SU-DHL-6 (cell line): ENCODE measurements around the gene LPAR1.

Experiments used
- H2AFZ ChIP-seq: fragments of 200-600 bp; sonication (generic); 2 replicates; pipeline ENCODE4 v1.6.1; 2014; ENCODE audit warnings: low read depth, mild to moderate bottlenecking, moderate library complexity, mixed read lengths, antibody characterized with exemption, low read length; ENCODE audit not compliant: severe bottlenecking
- H3F3A ChIP-seq: fragments of 200-600 bp; shearing (Covaris generic); 2 replicates; pipeline ENCODE4 v1.6.0; 2016; ENCODE audit warnings: antibody characterized with exemption, mild to moderate bottlenecking; ENCODE audit not compliant: insufficient read depth
- H3K27ac ChIP-seq: fragments of 200-600 bp; sonication (generic); 2 replicates; pipeline ENCODE4 v1.5.1; 2016; ENCODE audit warnings: low read depth, mild to moderate bottlenecking, low read length, moderate library complexity, mixed read lengths
- H3K27me3 ChIP-seq: fragments of 200-600 bp; sonication (generic), shearing (Covaris generic); 2 replicates; pipeline ENCODE4 v1.6.0; 2014; ENCODE audit warnings: mild to moderate bottlenecking, low read length
- H3K36me3 ChIP-seq: fragments of 200-600 bp; sonication (generic); 2 replicates; pipeline ENCODE4 v1.6.1; 2014; ENCODE audit warnings: mild to moderate bottlenecking, low read length, mixed read lengths
- H3K4me2 ChIP-seq: fragments of 300-600, 200-600 bp; shearing (Covaris generic), sonication (generic); 2 replicates; pipeline ENCODE4 v1.6.0; 2014; ENCODE audit warnings: low read length, low read depth, mild to moderate bottlenecking; ENCODE audit not compliant: poor library complexity, severe bottlenecking
- H3K4me3 ChIP-seq: fragments of 200-600 bp; sonication (generic); 2 replicates; pipeline ENCODE4 v1.5.1; 2014; ENCODE audit warnings: antibody characterized with exemption, low read length, mild to moderate bottlenecking, mixed read lengths; ENCODE audit not compliant: insufficient read depth, poor library complexity, severe bottlenecking
- H3K79me2 ChIP-seq: fragments of 200-600 bp; sonication (generic); 2 replicates; pipeline ENCODE4 v1.6.1; 2014; ENCODE audit warnings: mild to moderate bottlenecking, low read length, moderate library complexity; ENCODE audit not compliant: insufficient read depth
- H3K9ac ChIP-seq: fragments of 200-600 bp; sonication (generic); 2 replicates; pipeline ENCODE4 v1.7.0; 2014; ENCODE audit warnings: mild to moderate bottlenecking, low read length
- H3K9me2 ChIP-seq: fragments of 200-600 bp; sonication (generic); replicated peaks from 2 replicates; pipeline ENCODE4 v1.6.1; 2014; ENCODE audit warnings: low read length; ENCODE audit not compliant: insufficient read depth
- H3K9me3 ChIP-seq: fragments of 200-600 bp; sonication (generic); 2 replicates; pipeline ENCODE4 v1.6.1; 2014; ENCODE audit warnings: low read length, mixed read lengths; ENCODE audit not compliant: insufficient read depth
- H4K20me1 ChIP-seq: fragments of 200-600 bp; sonication (generic); 2 replicates; pipeline ENCODE4 v1.6.1; 2014; ENCODE audit warnings: low read depth, mild to moderate bottlenecking, antibody characterized with exemption, low read length, moderate library complexity, mixed read lengths
- CTCF ChIP-seq: fragments of 200-600 bp; sonication (generic); IDR thresholded peaks from one replicate; pipeline ENCODE4 v1.5.1; 2017; ENCODE audit warnings: antibody characterized with exemption, mild to moderate bottlenecking, low read length, moderate library complexity; ENCODE audit not compliant: insufficient read depth, poor library complexity, severe bottlenecking
- EZH2phosphoT487 ChIP-seq: fragments of 200-600 bp; sonication (generic), shearing (Covaris generic); conservative IDR thresholded peaks from 2 replicates; pipeline ENCODE4 v1.6.1; 2018; ENCODE audit warnings: mild to moderate bottlenecking, antibody characterized with exemption, low read length, moderate library complexity, mixed read lengths

LPAR1 gene

GRCh38 chr9:110958847-110959246 lies 79.4 kb downstream of the LPAR1 start:
- Histone ChIP-seq H3K4me2 (no peak overlapping the region), H4K20me1 (no peaks in the 10 kb centered on the region), H3K36me3 (no peaks in the 10 kb centered on the region), H3F3A (no peaks in the 10 kb centered on the region), H3K9ac (no peak overlapping the region), H3K27me3 (no peaks in the 10 kb centered on the region), H3K4me3 (no peak overlapping the region), H3K79me2 (no peaks in the 10 kb centered on the region), H3K27ac (no peak overlapping the region), H3K9me2 (no peaks in the 10 kb centered on the region), H3K9me3 (no peaks in the 10 kb centered on the region), H2AFZ (no peak overlapping the region)
- TF ChIP-seq CTCF (no peak), EZH2phosphoT487 (no peak)

DNA sequence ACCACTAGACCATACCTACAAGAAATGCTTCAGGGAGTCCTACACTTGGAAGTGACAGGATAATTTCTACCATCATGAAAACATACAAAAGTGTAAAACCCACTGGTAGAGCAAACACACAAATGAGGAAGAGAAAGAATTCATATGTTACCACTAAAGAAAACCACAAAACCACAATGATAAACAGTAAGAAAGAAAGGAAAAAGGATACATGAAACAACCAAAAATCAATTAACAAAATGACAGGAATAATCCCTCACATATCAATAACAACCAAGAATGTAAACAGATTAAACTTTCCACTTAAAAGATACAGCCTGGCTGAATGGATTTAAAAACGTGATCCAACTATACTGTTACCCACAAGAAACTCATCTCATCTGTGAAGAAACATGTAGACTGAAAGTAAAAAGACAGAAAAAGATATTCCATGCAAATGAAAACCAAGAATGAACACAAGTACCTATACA lies 83.4 kb downstream of the LPAR1 start:
- Histone ChIP-seq H3K4me2 (no peak overlapping the region), H3K9me3 (no peaks in the 10 kb centered on the region), H2AFZ (no peak overlapping the region), H3K9ac (no peak overlapping the region), H4K20me1 (no peaks in the 10 kb centered on the region), H3K9me2 (no peaks in the 10 kb centered on the region; the same call in 1 of the 2 replicates), H3K27ac (no peak overlapping the region), H3K36me3 (no peaks in the 10 kb centered on the region), H3K4me3 (no peak overlapping the region), H3F3A (no peaks in the 10 kb centered on the region), H3K79me2 (no peaks in the 10 kb centered on the region), H3K27me3 (no peaks in the 10 kb centered on the region)
- TF ChIP-seq CTCF (no peak), EZH2phosphoT487 (no peak)

- Histone ChIP-seq H3K4me2 (no peak overlapping the region), H3K27me3 (no peaks in the 10 kb centered on the region), H3K9me2 (no peaks in the 10 kb centered on the region; the same call in 1 of the 2 replicates), H2AFZ (no peak overlapping the region), H3K79me2 (no peaks in the 10 kb centered on the region), H3K9me3 (no peaks in the 10 kb centered on the region), H3K9ac (no peak overlapping the region), H3K36me3 (no peaks in the 10 kb centered on the region), H3K4me3 (no peak overlapping the region), H3K27ac (no peak overlapping the region), H4K20me1 (no peaks in the 10 kb centered on the region), H3F3A (no peaks in the 10 kb centered on the region)
- no peak for TF ChIP-seq EZH2phosphoT487
- no peak for TF ChIP-seq CTCF
Observed at GRCh38 chr9:110952540-110952859, 85.8 kb downstream of the LPAR1 start.
